HG02623 (cell line): Measurements from ENCODE around the gene BANK1.

ENCODE experiments used
- ATAC-seq: cut with Tn5 transposase; IDR thresholded peaks from one replicate; pipeline ENCODE4 v1.9.1; 2021; ENCODE audit warnings: moderate library complexity; ENCODE audit not compliant: unreplicated experiment

Gene BANK1

GRCh38 chr4:102105983-102106382, 315.5 kb downstream of the BANK1 start:
- no peak for ATAC-seq

GRCh38 chr4:102114118-102114630, 323.6 kb downstream of the BANK1 start:
- ATAC-seq: no peak

GRCh38 chr4:102116121-102116520, 325.6 kb downstream of the BANK1 start:
- ATAC-seq: no peak

- ATAC-seq: no peak
These were observed 330.3 kb downstream of the BANK1 start for GRCh38 chr4:102120846-102121245.
